Small intestine (tissue), 7 donors: ENCODE results near the gene SDK2. TPM values are rescaled to one million over a fixed set of nuclear protein-coding genes. Genes with fewer than 3 reads are reported as not detected.

ENCODE experiments used
- DNase-seq, 2 donors: peaks; one replicate each; pipeline versions ENCODE4 v3.0.0 to v3.0.0-alpha.2; 2013
- FAIRE-seq: peaks from 2 replicates; lab custom pipeline; 2012; peaks lifted over from hg19 to GRCh38; lab: Jason Lieb, UNC
- H3K27ac ChIP-seq, 3 donors: one replicate each; pipeline ENCODE4 v1.5.1; 2013; ENCODE audit warnings: low read length in 2 of 3, mild to moderate bottlenecking in 2 of 3, control low read depth in 1 of 3, inconsistent platforms in 1 of 3, low read depth in 1 of 3, moderate library complexity in 1 of 3
- H3K27me3 ChIP-seq, 3 donors: one replicate each; pipeline ENCODE4 v1.6.1; 2013; ENCODE audit warnings: low read length in 3 of 3, inconsistent platforms in 1 of 3; ENCODE audit not compliant: control insufficient read depth in 3 of 3, insufficient read depth in 3 of 3
- H3K36me3 ChIP-seq, 3 donors: one replicate each; pipeline ENCODE4 v1.6.1; 2013; ENCODE audit warnings: low read length in 3 of 3, inconsistent platforms in 1 of 3, low read depth in 1 of 3, mild to moderate bottlenecking in 1 of 3, moderate library complexity in 1 of 3; ENCODE audit not compliant: control insufficient read depth in 3 of 3, insufficient read depth in 2 of 3
- H3K4me1 ChIP-seq, 3 donors: one replicate each; pipeline ENCODE4 v1.6.1; 2013; ENCODE audit warnings: low read length in 2 of 3, inconsistent platforms in 1 of 3, low read depth in 1 of 3, mild to moderate bottlenecking in 1 of 3, moderate library complexity in 1 of 3; ENCODE audit not compliant: control insufficient read depth in 3 of 3, insufficient read depth in 2 of 3
- H3K4me3 ChIP-seq, 3 donors: one replicate each; pipeline ENCODE4 v1.5.1; 2013; ENCODE audit warnings: low read length in 3 of 3, control low read depth in 1 of 3, inconsistent platforms in 1 of 3, low read depth in 1 of 3, mild to moderate bottlenecking in 1 of 3, moderate library complexity in 1 of 3
- H3K9me3 ChIP-seq, 2 donors: one replicate each; pipeline ENCODE4 v1.6.1; 2013; ENCODE audit warnings: low read depth in 1 of 2, low read length in 1 of 2; ENCODE audit not compliant: control insufficient read depth in 2 of 2, insufficient read depth in 1 of 2
- WGBS, 3 donors: extraction: QIAGEN DNeasy Blood & Tissue Kit; methylation state at CpG; one replicate each; pipeline ENCODE4 v1.1.7; 2013; 5-methylcytosine and 5-hydroxymethylcytosine counted together
- polyA plus RNA-seq, 4 donors: library from polyadenylated mRNA; stranded (reverse) in 3 of 4; unstranded in 1 of 4; fragments of 200-250 nt in 3 of 4; fragments of 120-200 nt in 1 of 4; gene quantifications; one replicate each; pipeline versions ENCODE4 v1.2.1 to v1.2.3, GENCODE V29; 2013
- donor health status: healthy with polysubstance abuse.
- donor health status: control.
- donor health status: control.
- donor health status: Bipolar disorder and iron deficiency.
- donor health status: healthy.

The SDK2 gene
- polyA plus RNA-seq, 4 donors = under 0.01 to 1.1 (median 0.10) TPM

- 41 to 61% (median 59%) methylated on average over 8 of the region's 8 CpGs for WGBS, 3 donors
- no peak for FAIRE-seq
- Histone ChIP-seq H3K27me3 (no peaks in the 10 kb centered on the region), H3K36me3 (peaks cover 0 to 89% (median 9%) of the 10 kb centered on the region in 3 donors), H3K4me3 (no peak overlapping the region), H3K9me3 (no peaks in the 10 kb centered on the region), H3K4me1 (peaks cover 11 to 46% (median 20%) of the 10 kb centered on the region in 3 donors), H3K27ac (no peak overlapping the region)
- DNase-seq = no peak
Measured at GRCh38 chr17:73286863-73287296, 357.4 kb downstream of the SDK2 start.

- Histone ChIP-seq H3K4me3 (no peak overlapping the region), H3K36me3 (peaks cover 0 to 88% (median 9%) of the 10 kb centered on the region in 3 donors), H3K4me1 (peaks cover 4 to 39% (median 13%) of the 10 kb centered on the region in 3 donors), H3K27ac (no peak overlapping the region), H3K9me3 (no peaks in the 10 kb centered on the region), H3K27me3 (no peaks in the 10 kb centered on the region)
- FAIRE-seq = no peak
- DNase-seq = no peak
- WGBS, 3 donors = 83 to 85% (median 84%) methylated on average over 52 of the region's 52 CpGs
Measured at GRCh38 chr17:73285916-73286862, 358.1 kb downstream of the SDK2 start.

GRCh38 chr17:73285603-73285908 is 358.7 kb downstream of the SDK2 start:
- Histone ChIP-seq H3K9me3 (no peaks in the 10 kb centered on the region), H3K4me1 (peaks cover 0 to 32% (median 7%) of the 10 kb centered on the region in 3 donors), H3K36me3 (peaks cover 0 to 82% (median 9%) of the 10 kb centered on the region in 3 donors), H3K27ac (no peak overlapping the region), H3K27me3 (no peaks in the 10 kb centered on the region), H3K4me3 (no peak overlapping the region)
- FAIRE-seq = no peak
- no peak for DNase-seq
- WGBS, 3 donors = 68 to 81% (median 78%) methylated on average over 12 to 15 of the region's 15 CpGs

- DNase-seq (no peak), FAIRE-seq (no peak)
- 66 to 79% (median 67%) methylated on average over 19 to 20 of the region's 20 CpGs for WGBS, 3 donors
- Histone ChIP-seq H3K27me3 (no peaks in the 10 kb centered on the region), H3K27ac (no peak overlapping the region), H3K4me3 (no peak overlapping the region), H3K9me3 (no peaks in the 10 kb centered on the region), H3K36me3 (peaks cover 0 to 82% (median 9%) of the 10 kb centered on the region in 3 donors), H3K4me1 (peaks cover 0 to 27% (median 3%) of the 10 kb centered on the region in 3 donors)
Measured at GRCh38 chr17:73284906-73285602, 359.2 kb downstream of the SDK2 start.
